Loucy (cell line): Measurements from ENCODE around the gene GJB4.

Experiments used
- CTCF ChIP-seq: fragments of 200-600 bp; sonication (generic); conservative IDR thresholded peaks from 2 replicates; pipeline ENCODE4 v1.5.1; 2014; ENCODE audit warnings: mild to moderate bottlenecking, antibody characterized with exemption, low read length
- EZH2phosphoT487 ChIP-seq: fragments of 200-600 bp; IDR thresholded peaks from 2 replicates; pipeline ENCODE4 v1.6.1; 2018; ENCODE audit warnings: antibody characterized with exemption, mild to moderate bottlenecking, moderate library complexity, borderline replicate concordance

- TF ChIP-seq CTCF (no peak), EZH2phosphoT487 (no peak)
Observed at GRCh38 chr1:34779005-34779404, 19.5 kb downstream of the GJB4 start.
